ENCODE results near the gene NDNF.

The NDNF gene

DNA sequence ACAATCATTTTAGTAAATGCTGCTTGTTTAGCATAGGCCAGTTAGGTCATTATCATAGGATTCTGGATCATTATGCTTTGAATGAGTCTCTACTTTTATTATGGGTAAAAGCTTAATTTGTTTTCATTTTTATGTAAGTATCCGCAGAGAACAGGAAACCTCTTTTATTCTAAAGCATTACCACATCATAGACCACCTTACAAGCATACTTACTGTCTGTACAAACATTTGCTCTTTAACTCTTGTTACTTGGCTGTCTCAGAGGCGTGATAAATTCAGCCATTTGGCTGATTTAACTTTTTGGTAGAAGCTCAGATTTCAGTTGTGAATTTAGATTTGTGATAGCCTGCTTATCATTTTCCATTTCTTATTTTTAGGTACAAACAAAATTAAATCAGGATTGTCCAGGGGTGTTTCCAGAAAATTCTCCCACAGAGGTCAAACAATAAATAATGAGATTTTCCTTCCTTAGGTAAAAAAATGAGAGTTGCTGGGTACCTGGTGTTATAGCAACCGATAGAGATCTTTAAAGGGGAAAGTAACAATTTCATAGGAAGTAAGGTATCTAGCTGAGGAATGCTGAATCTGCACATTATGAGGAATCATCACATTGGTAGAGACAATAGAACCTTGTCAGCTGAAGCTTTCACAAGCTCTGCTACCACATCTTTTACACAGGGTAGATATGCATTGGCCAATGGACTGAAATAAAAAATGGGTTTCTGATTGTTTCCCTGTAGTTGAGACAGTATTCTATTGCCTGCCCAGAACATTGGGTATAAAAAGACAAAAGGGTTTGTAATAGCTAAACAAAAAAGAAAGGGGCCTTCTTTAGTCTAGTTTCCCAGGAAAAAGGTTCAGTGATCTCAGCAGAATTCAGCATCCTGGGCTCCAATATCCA is 62.5 kb downstream of the NDNF start:
- DNase-seq = no peak

DNA sequence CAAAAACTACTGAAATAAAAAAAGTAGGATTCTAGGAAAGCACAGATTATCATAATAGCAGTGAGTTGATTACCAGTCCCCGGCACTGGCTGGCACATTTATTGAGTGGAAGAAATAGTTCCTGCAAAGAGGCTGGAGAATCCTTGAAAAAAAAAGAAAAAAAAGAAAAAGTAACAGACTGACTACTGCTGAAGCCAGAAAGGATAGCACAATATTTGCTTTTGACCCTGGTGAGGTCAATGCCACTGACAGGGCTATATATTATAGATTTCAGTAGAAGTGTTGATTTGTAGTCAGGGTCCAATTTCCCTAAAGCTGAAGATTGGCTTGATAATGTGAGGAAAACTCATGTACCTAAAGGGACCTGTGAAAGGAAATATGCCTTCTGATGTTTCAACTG is 64.7 kb downstream of the NDNF start:
- DNase-seq = no peak

DNA sequence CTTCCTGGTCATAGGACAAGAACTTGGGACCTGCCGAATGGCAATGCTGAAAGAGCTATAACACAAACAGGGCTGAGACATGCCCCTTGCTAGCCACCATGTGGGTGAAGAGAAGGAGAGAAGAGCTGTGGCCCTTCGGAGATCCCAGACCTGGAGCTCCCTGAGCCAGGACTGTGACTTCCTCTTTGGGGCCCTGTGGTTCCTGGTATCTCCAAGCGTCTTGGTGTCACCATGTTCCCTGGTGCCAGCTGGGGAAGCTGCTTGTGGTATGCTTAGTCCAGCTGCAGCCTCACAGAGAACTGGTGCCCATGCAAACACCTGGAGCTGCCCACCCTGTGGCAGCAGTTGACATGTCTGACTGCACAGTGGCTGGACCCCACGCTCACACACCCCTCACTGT is 68.5 kb downstream of the NDNF start:
- no peak for DNase-seq

DNA sequence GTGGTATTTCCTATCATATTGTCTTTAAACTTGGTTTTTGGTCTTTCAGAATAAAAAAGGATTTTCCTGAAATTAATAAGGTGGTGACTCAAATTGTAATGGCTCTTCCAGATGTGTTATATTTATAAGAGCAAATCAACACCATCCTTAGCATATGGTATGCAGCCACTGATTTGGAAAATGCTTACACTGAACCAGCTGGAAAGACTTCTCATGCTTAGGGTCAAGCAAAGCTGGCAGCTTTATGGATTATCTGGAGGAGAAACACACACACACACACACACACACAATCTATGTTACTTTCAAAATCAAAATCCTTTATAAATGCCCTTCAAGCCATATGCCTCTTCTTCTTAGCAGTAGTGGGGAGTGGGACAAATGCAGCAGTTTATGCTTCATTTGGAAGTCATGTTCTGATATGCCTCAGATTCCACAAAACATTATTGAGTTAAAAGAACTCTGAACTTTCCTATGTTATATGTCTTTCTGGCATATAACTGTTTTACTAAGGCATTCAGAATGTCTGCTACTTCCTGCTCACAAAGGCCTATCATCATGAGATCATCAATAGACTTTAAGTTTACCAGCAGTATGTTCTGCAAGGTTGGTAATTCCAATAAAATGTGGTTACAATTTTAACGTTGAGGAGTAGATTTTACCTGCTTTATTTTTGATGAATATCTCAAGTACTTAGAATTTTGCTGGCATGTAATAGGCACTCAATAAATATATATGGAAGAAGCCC is 76.9 kb downstream of the NDNF start:
- no peak for DNase-seq

DNA sequence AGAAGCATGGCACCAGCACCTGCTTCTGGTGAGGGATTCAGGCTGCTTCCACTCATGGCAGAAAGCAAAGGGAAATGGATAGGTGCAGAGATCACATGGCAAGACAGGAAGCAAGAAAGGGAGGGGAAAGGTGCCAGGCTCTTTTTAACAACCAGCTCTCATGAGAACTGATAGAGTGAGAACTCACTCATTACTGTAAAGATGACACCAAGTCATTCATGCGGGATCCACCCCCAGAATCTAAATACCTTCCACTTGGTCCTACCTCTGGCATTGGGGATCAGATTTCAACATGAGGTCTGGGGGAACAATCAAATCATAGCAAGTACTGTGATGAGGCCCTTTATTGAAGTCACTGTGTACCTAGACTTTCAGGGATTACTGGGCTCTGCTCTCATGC is 77.8 kb downstream of the NDNF start:
- DNase-seq = no peak

DNA sequence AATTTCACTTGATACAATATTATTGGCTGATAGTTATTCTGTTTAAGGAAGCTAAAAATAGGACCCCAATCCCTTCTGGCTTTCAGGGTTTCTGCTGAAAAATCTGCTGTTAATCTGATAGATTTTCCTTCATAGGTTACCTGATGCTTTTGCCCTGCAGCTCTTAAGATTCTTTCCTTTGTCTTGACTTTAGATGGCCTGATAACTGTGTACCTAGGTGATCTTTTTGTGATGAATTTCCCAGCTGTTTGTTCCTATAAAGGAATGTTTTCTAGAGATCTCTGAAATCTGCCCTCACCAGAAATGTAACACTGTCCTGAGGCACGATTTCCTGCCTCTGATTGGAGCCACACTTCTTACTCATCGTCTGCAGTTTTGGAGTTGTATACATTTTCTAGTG is 80.5 kb downstream of the NDNF start:
- DNase-seq = no peak

DNA sequence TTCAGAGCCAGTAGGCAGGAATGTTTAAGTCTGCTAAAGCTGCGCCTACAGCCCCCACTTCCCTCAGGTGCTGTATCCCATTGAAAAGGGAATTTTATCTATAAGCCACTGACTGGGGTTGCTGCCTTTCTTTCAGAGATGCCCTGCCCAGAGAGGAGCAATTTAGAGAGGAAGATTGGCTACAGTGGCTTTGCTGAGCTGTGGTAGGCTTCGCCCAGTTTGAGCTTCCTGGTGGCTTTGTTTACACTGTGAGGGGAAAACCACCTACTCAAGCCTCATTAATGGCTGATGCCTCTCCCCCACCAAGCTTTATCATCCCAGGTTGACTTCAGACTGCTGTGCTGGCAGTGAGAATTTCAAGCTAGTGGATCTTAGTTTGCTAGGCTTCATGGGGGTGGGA is 82.1 kb downstream of the NDNF start:
- no peak for DNase-seq

Data from NCI-H187 (cell line).